SK-N-MC (cell line): Measurements from ENCODE around the gene THRA.

ENCODE experiments used
- EZH2 ChIP-seq: fragments of 200-600 bp; sonication (generic); IDR thresholded peaks from one replicate; pipeline ENCODE4 v1.6.1; 2017; ENCODE audit warnings: antibody characterized with exemption
- FOXP2 ChIP-seq: optimal IDR thresholded peaks from 2 replicates; pipeline ENCODE3; 2011; ENCODE audit warnings: mild to moderate bottlenecking, moderate library complexity; ENCODE audit not compliant: insufficient read depth; ENCODE audit errors: extremely low read length, control extremely low read depth
- POLR2AphosphoS5 ChIP-seq: IDR thresholded peaks from 2 replicates; pipeline ENCODE4 v1.6.1; 2012; ENCODE audit warnings: mild to moderate bottlenecking, low read depth, low read length, borderline replicate concordance

DNA sequence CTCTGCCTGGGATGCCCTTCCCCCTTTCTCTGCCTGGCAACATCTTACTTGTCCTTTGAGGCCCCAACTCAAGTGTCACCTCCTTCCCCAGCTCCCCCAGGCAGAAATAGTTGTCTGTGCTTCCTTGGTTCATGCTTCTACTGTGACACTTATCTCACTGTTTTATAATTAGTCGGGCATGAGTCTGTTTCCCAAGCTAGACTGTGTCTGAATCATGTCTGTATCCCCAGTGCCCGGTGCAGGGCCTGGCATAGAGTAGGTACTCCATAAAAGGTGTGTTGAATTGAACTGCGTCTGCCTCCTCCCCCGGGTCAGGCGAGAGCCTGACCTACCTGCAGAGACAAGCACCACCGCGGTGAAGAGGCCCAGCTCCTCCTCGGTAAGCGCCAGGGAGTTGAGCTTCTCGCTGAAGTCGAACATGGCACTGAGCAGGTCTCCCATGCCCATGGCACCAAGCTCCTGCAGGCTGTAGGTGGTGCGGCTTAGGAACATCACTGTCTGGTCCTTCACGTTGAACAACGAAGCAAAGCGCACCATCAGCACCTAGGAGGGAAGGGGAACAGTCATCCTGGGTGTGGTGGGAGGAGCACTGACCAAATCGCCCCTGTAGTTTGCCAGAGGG, 30.9 kb downstream of the THRA start:
- no peak for TF ChIP-seq EZH2
- TF ChIP-seq POLR2AphosphoS5, result no peak
- TF ChIP-seq FOXP2, result no peak
